ENCODE data around the gene TPRN. TPM values are rescaled to one million over a fixed set of nuclear protein-coding genes. Genes with fewer than 3 reads are reported as not detected.
A peak's percentile ranks its signal among the peaks of the same experiment; 100 is the strongest.

The TPRN gene
- total RNA-seq, 1 donor from 2014 or later: 10.6 TPM

DNA sequence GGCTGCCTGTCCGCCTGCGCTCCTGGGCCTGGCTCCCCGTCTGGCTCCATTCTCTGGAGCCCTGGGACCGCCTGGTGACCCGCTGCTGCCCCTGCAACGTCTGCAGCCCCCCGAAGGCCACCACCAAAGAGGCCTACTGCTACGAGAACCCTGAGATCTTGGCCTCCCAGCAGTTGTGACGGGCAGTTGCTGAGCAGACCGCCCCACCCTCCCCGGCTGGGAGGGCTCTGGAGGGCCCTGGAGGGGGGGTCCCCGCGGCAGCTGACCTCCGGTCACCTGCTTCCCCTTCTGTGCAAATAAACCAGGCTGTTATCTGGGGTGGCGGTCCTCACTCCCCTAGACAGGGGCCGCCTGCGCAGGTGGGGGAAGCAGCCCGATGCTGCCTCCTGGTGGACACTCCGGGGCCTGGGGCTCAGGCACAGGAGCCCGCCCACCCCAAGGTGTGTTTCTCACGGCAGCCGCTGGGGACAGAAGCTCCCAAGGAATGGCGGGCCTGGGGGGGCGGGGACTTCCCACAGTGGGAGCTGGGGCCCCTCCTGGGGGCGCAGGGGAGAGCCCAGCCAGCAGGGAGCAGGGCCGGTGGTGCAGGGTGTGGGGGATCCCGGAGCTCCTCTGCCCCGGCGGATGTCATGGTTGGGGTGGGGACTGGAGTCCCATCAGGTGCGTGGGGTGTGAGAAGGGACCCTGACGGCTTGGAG, 35.8 kb upstream of the TPRN start:
- peak; percentile 40 for DNase-seq (ENCODE audit: low read depth)

DNA sequence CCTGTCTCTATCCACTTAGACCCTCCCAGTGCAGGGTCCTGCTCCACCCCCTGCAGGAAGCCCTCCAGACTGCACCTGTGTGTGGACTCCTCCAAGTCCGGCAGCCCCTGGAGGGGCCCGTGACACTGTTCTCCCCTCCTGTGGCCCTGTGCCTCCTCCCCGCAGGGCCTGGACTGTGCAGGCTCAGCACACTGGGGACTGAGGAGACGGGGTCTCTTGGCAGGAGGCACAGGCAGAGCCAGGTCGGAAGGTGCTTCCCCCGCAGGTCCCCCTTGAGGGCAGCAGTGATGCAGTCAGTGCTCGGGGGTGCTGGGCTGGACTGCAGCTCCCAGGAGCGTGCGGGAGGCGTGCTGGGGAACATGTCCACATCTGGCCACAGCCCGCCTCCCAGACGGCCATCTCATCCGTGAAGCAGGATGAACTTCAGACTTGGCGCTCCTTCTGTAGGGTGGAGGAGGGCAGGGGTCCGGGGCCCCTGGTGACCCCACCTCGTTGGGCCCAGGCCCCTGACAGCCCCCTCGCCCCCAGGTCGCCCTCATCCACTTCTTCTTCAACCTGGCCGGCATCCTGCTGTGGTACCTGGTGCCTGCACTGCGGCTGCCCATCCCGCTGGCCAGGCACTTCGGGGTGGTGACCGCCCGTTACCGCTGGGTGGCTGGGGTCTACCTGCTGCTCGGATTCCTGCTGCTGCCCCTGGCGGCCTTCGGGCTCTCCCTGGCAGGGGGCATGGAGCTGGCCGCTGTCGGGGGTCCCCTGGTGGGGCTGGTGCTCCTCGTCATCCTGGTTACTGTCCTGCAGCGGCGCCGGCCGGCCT, 35.1 kb upstream of the TPRN start:
- no peak for DNase-seq (ENCODE audit: low read depth)

DNA sequence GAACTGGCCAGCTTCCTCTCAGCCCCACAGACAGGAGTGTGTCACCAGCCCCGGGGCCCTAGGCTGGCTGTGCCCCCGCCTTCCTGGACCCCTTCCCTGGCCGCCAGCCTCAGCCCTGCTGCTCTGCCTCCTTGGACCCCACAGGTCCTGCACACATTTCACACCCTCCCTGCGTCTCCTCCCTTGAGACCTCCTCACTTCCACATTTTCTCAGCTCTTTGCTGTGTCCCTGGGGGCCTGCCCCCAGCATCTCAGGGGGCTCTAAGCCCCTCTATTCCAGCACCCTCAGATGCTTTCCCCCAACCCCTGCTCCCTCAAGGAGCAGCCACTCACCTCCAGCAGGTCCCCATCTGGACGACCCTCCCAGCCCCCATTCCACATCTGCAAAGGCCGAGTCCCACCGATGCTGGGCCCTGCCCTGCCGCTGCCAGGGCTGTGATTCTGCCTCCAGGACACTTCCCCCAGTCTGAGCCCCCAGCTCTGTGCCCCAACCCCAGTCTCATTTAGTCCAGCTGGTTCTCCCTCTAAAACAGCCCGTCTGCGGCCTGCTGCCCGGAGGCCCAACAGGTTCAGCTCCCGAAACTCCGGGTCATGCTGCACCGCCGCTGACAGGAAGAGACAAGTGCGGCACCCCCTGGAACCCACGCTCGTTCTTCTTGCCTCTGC, 34.4 kb upstream of the TPRN start:
- DNase-seq (ENCODE audit: low read depth): no peak

DNA sequence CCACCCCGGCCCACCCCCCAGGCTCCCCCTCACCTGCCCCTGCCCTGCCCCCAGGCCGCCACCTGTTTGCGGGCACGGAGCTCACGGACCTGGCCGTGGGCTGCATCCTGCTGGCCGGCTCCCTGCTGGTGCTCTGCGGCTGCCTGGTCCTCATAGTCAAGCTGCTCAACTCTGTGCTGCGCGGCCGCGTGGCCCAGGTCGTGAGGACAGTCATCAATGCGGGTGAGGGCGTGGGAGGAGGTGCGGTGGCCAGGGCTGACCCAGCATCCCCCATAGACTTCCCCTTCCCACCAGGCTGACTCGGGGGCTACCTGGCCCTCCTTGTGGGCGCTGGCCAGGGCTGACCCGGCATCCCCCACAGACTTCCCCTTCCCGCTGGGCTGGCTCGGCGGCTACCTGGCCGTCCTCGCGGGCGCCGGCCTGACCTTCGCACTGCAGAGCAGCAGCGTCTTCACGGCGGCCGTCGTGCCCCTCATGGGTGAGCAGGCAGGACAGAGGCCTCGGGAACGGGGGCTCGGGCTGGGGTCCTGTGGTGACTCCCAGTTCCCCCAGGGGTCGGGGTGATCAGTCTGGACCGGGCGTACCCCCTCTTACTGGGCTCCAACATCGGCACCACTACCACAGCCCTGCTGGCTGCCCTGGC, 33.6 kb upstream of the TPRN start:
- DNase-seq (ENCODE audit: low read depth): no peak

DNA sequence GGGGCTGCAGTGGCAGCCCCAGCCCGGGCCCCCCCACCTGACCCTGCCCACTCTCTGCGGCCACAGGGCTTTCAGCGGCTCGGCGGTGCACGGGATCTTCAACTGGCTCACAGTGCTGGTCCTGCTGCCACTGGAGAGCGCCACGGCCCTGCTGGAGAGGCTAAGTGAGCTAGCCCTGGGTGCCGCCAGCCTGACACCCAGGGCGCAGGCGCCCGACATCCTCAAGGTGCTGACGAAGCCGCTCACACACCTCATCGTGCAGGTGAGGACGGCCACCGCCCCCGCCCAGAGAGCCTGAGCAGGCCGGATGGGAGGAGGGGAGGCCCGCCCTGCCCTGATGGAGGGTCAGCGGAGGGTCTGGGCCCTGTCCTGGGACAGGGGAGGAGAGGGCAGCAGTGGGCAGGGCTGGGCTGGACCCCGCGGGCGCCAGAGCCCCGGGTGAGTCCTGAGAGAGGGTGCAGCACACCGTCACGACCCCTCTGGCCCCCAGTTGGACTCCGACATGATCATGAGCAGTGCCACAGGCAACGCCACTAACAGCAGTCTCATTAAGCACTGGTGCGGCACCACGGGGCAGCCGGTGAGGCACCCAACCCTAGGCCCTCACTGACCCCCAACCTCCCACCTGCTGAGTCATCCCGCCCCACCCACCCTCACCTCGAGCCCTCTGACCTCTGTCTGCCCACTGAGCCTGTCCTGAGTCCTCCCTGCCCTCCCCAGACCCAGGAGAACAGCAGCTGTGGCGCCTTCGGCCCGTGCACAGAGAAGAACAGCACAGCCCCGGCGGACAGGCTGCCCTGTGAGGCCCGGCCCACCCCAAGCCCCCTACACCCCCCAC, 32.8 kb upstream of the TPRN start:
- no peak for DNase-seq (ENCODE audit: low read depth)

DNA sequence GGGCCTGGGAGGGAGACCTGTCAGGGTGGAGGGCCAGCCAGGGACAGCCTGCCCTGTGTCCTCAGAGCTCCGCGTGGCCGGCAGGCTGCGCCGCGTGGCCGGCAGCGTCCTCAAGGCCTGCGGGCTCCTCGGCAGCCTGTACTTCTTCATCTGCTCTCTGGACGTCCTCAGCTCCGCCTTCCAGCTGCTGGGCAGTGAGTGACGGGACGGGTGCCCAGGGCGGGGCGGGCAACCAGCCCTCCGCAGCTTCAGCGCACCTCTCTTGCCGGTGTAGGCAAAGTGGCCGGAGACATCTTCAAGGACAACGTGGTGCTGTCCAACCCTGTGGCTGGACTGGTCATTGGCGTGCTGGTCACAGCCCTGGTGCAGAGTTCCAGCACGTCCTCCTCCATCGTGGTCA, 32.0 kb upstream of the TPRN start:
- DNase-seq (ENCODE audit: low read depth): no peak

DNA sequence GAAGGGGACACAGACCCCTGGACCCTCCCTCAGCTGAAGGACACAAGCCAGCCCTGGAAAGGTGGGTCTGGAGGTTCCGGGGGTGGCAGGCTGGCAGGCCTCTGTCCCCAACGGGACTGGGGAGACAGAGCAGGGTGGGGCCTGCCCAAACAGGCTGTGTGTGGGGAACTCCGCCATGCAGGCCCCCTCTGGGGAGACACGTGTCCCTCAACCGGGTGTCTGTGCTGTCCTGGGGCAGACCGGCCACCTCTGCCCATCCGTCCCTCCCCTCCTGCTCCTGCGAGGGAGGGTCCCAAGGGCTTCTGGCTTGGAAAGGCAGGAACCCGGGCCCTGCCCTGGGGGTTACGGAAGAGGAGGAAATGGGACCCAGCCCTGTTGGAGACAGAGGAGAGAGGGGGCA, 31.6 kb upstream of the TPRN start:
- DNase-seq (ENCODE audit: low read depth): no peak

DNA sequence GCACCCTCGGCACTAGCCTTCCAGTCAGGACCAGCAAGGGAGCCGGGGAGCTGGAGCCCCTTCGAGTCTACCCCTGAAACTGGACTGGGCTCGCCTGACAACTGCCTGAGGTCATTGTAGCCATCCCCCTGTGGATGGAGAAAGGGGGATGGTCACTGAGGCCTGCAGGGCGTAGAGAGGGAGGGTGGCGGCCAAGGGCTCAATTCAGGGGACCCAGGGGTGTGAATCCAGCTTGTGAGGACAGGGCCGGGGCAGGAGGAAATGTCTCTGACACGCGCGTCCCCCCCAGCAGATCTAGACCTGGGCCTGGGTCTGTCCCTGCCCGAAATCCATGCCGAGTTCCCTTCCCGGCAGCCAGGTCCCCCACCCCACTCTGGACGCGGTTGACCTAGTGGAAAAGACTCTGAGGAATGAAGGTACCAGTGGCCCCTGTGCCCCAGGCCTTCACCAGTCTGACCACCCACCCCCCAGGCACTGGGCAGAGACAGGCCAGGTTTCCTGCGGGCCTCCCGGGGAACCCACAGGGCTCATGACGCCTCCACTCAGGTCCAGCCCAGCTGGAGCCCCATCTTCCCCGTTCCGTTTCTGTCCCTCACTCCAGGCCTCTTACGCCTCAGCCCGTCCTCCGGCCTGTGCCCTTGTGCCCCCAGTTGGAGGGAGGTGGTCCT, 31.0 kb upstream of the TPRN start:
- DNase-seq (ENCODE audit: low read depth): no peak

DNA sequence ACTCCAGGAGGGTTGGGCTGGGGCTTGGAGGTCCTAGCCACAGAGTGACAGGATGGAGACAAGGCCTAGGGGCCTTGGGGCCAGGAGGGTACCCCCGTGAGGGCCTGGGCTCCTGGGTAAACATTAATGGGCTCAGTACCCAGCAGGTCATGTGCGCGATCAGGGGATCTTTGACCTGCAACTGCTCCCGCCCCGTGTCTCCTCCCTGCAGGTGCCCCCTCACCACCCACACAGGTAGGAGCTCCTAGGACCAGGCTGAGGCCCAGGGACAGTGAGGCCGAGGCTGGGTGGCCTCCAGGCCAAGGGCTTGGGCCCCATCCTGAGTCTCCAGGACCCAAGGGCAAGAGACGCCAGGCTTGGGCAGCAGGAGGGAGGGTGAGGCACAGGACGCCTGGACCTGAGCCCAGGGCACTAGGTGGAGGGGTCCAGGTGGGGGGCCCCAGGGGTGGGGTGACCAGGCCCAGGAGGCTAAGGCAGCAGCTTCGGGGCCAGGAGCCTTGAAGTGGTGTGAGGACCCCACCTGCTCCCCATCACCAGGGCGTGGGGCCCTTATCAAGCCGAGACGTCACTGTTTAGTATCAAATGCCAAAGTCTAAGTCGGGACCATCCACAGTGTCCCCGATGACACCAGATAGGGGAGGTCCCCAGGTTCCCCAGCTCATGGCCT, 30.3 kb upstream of the TPRN start, which contains the start of gene SLC34A3:
Gene SLC34A3, plus strand, starts transcription at position 197 of the 667 bp plus-strand sequence. CDS start 802 bp downstream, outside the sequence.
- no peak for DNase-seq (ENCODE audit: low read depth)

DNA sequence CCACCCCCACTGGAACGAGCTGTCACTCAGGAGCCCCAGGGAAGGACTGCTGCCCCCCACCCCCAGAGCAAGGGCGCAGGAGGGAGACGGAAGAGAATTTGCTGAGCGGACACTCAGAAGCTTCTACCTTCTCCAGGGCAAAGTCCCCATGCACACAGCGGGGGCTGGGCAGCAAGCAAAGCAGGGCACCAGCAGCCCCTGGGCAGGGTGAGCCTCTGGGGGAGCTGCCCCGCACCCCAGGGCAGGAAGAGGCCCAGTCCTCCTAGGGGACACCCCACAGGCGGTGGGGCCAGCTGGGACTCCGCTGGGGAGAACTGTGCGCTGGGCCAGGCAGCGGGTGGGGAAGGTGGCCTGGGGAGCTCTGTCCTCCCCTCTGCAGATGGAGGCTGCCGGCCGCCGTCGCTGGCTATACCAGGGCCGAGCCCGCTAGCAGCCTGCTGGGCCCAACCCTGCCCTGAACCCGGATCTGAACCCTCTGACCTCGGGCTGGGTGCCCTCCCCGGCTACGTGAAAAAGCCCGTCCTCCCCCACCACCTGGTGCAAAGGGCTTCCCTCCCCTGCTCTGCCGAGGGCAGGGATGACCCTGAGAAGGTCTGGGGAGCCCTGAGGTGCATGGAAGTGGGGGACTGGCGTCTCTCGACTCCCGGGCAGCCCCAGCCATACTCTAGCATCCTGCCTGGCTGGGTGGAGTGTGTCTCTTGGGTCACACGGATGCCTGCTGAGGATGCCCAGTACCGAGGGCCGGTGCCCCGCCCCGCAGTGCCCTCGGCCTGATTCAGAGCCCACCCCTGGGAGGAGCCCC, 29.6 kb upstream of the TPRN start:
- no peak for DNase-seq (ENCODE audit: low read depth)

DNA sequence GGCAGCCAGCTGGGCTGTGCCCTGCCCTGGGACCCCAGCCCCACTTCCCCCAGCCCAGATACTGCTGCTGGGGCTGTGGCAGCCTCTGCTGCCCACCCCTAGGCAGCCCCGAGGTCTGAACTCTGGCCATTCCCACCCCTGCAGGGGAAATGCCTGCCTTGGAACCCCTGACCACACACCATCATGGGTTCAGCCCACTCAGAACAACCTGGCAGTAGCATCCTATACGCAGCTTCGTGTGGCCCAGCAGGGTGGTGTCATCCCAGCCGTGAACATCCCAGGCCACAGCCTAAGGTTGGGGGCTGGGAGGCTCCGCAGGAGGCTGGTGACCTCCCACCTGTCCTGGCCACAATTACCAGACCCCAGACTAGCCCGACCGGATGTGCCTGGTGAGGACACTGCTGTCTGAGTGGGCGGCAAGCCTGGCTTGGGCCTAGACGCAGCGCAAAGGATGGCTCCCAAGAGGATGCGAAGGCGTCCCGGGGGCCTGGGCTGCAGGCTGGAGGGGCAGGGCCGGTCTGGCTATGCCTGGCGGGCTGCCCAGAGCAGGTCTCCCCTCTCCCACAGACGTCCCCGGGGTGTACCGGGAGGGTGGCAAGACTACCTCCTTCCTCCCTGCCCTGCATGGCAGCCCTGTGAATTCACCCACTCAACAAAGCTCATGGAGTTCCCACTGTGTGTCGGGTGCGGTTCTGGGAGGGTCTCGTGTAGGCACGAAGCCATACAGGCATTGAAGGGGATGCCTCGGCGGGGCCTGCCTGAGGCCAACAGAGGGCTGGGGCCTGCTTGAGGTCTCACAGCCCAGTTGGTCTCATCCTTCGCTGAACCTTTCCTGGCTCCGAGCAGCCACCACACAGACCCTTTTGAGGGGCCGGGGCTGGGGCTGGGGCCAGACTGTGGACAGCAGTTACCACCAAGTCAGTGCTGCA, 28.7 kb upstream of the TPRN start:
- no peak for DNase-seq (ENCODE audit: low read depth)

DNA sequence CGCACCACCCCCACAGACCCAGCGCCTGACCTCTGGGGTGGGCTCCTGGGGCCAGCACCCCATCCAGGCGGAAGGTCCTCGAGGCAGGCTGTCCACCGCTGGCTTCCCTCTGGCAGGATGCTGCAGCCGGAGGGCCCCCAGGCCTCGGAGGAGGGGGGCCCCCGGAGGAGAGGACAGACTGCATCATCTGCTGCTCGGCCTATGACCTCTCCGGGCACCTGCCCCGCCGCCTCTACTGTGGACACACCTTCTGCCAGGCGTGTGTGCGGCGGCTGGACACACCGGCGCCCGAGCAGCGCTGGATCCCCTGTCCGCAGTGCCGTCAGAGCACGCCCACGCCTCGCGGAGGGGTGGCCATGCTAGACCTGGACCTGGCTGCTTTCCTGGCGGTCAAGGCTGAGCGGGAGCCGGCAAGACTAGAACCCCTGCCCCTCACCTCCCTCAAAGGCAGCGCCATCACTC, 28.0 kb upstream of the TPRN start:
- DNase-seq (ENCODE audit: low read depth): no peak

DNA sequence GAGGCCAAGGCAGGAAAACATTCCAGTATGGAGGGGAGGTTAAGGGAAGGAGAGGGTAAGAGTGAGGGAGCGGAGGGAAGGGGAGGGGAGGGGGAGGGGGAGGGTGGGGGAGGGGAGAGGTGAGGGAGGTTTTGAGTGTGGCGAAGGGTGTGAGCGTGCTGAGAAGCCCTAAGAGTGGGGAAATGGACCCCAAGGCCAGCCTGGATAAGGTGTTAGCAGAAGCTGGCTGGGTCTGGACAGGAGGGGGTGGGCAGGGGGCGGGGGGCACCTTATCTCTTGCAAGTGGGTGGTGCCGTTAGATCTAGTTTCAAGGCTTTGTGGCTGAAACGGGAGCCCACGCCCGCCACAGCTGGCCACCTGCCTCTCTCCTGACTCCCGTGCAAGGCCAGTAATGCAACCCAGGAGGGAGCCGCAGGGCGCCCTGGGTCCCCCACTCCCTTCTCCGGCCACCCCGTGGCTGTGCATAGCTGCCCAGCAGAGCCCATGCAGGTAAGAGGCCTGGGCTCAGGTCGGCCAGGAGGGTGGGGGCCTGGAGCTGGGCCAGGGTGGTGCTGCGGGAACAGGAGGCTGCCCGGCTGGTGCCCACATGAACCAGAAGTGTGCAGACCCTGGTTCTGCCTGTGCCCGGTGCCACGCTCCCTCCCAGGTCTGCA, 27.4 kb upstream of the TPRN start:
- DNase-seq (ENCODE audit: low read depth): no peak

DNA sequence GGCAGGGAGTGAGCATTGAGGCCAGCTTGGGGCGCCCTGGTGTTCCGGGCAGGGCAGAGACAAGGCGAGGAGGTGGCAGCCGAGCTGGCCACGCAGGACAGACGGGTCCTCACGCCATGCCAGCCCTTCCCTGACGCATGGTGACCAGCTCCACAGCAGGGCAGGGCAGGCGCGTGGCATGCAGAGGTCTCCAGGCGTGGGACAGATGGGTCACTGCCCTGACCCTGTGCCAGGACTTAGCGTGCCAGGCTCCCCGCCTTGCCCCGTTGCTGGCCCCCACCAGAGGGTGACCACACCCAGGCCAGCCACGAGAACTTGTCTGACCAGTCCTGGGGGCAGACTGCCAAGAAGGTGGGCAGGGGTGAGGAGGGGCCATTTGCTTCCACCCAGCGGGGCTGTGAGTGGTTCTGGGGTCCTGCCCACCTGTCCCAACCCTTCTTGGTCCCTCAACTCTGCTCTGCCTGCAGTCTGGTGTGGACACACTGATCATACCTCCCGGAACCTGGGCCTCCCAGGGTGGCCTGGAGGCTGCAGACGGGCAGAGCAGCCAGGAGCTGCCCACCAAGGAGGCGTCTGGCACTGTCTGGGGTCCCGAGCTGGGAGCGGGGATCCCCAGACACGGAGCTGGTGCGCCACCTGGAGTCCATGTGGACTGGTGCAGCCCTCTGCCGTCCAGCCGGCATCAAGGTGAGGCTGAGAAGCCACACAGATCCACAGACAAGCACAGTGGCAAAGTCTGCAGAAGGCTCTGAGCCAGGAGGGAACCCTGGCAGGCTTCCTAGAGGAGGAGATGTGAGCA, 26.7 kb upstream of the TPRN start, which contains the start of gene RNF224:
Gene RNF224, plus strand, starts transcription at position 449 of the 799 bp plus-strand sequence. CDS start 834 bp downstream, outside the sequence.
- DNase-seq (ENCODE audit: low read depth): peak; percentile 50

DNA sequence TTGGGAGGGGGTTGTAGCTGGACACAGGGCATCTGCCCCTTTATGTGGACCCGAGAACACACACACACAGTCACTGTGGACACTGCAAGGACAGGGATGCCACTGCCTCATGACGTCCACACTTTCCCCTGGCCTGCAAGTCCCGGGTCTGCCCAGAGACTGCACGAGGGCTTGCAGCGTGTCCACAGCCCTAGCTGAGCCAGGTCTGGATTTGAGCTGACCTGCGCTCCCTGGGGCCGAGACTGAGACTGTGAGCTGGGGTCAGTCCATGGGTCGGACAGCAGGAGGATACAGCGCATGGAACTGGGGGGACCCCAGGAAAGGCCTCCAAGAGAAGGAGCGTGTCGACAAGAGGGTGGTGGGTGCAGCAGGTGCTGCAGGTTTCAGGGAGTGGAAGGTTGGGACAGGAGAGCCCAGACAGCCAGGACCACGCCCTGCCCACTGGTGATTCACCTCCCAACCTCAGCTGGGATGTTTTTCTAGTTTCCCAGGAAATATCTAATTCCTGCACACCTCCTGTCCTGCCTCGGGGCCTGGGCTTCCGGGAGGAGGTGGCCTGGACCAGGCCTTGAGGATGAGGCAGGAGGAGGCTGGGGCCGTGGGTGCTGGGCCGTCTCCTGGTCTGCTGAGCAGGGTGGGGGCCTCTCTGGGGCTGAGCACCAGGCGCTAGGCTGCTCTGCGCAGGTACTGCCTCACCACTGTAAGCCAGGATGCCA, 26.0 kb upstream of the TPRN start:
- peak; percentile 42 for DNase-seq (ENCODE audit: low read depth)
